ENCODE data around the gene PHIP. TPM values are rescaled to one million over a fixed set of nuclear protein-coding genes. Genes with fewer than 3 reads are reported as not detected.

Gene PHIP
- total and polyA plus RNA-seq, 2 of the 8 experiments (the other 6 are each of a cell fraction or from before 2014, with no cell fraction given) = 7.3 to 56.2 TPM

- TF ChIP-seq ZNF274 (IDR thresholded peaks at IDR 0.05; ENCODE audit: borderline replicate concordance, extremely low read depth, low read length) = no peak
- no peak for TF ChIP-seq BCL11A (IDR thresholded peaks at IDR 0.05; ENCODE audit: low read depth in 2 of 2, low read length in 2 of 2)
- TF ChIP-seq BRCA1 (IDR thresholded peaks at IDR 0.05; ENCODE audit: low read depth, low read length) = no peak
- TF ChIP-seq POU5F1 (IDR thresholded peaks at IDR 0.05; ENCODE audit: low read depth, low read length) = no peak
- no peak for TF ChIP-seq SUZ12 (IDR thresholded peaks at IDR 0.05; ENCODE audit: low read length)
- no peak for TF ChIP-seq SAP30 (IDR thresholded peaks at IDR 0.05; ENCODE audit: insufficient read depth, insufficient replicate concordance, low read length)
- no peak for TF ChIP-seq USF2 (IDR thresholded peaks at IDR 0.05; ENCODE audit: low read length)
- TF ChIP-seq TBP (IDR thresholded peaks at IDR 0.05; ENCODE audit: low read depth, low read length) = peak; percentile 48; the same call in 1 of the 2 replicates
- 0 out of 2 replicates have a peak, but pooled peaks have one; percentile 4 for TF ChIP-seq YY1 (IDR thresholded peaks at IDR 0.05; ENCODE audit: low read depth, low read length)
- TF ChIP-seq NRF1 (IDR thresholded peaks at IDR 0.05; ENCODE audit: low read depth, low read length) = no peak
- no peak for TF ChIP-seq CBX5 (IDR thresholded peaks at IDR 0.05; ENCODE audit: low read depth, low read length)
- TF ChIP-seq KDM5A (IDR thresholded peaks at IDR 0.05; ENCODE audit: low read length) = no peak
- TF ChIP-seq RNF2 (IDR thresholded peaks at IDR 0.05; ENCODE audit: borderline replicate concordance, low read depth, low read length, missing control alignments, poor library complexity, severe bottlenecking) = no peak
- TF ChIP-seq ASH2L (IDR thresholded peaks at IDR 0.05; ENCODE audit: low read length) = peak; percentile 65
- no peak for TF ChIP-seq ATF3 (IDR thresholded peaks at IDR 0.05; ENCODE audit: insufficient read depth, low read depth, low read length)
- no peak for TF ChIP-seq HDAC6 (IDR thresholded peaks at IDR 0.05; ENCODE audit: low read depth, low read length)
- TF ChIP-seq TAF1 (IDR thresholded peaks at IDR 0.05; ENCODE audit: low read depth, low read length) = peak; percentile 86
- TF ChIP-seq RAD21 (IDR thresholded peaks at IDR 0.05 in 1 of 2, conservative IDR thresholded peaks at IDR 0.05 in 1 of 2; ENCODE audit: low read depth in 2 of 2, low read length in 2 of 2) = 0 out of 4 replicates have a peak, but pooled peaks of 1 of the 2 experiments have one; percentile 1
- TF ChIP-seq TCF12 (IDR thresholded peaks at IDR 0.05; ENCODE audit: low read depth, low read length) = no peak
These were observed 1.0 kb downstream of the PHIP start (continued) for GRCh38 chr6:79076782-79077641.

All from H1 (cell line).